Posterior vena cava (tissue), 2 donors: Measurements from ENCODE around the gene SMIM10L2A. TPM values are rescaled to one million over a fixed set of nuclear protein-coding genes. Genes with fewer than 3 reads are reported as not detected.
"Not testable (repeated sequence)": the region's sequence is repeated elsewhere in the genome, so short reads cannot be mapped to it uniquely, and the experiment has no call there.

Source experiments
- DNase-seq: peaks from one replicate; pipeline ENCODE4 v3.0.0-alpha.2; 2020; ENCODE audit warnings: low spot score
- intact Hi-C, 2 donors: fragments of 100-400 bp; cut with DNase I; formaldehyde crosslinking; loops; one replicate each; pipeline versions ENCODE4 v1.14.1 to v1.14.2; 2022 to 2023
- total RNA-seq, 2 donors: library from RNA; stranded (reverse); fragmentation: NEBNext Ultra II Directional; extraction: Animal tissue kit (Norgen Biotek cat#: 25700); gene quantifications; one replicate each; pipeline ENCODE4 v1.2.1, GENCODE V29; 2021
- donor health status: DM: yes; HTN: yes; CAD: no.
- donor health status: DM: yes; HTN: yes; CAD: no.

Gene SMIM10L2A
- total RNA-seq, 2 donors from 2014 or later: 0.33 to 0.42 TPM

GRCh38 chrX:135437867-135438733, 16.4 kb downstream of the SMIM10L2A start:
- DNase-seq: peak; percentile 74
- intact Hi-C loops: no loop called here

GRCh38 chrX:135438734-135439043, 16.9 kb downstream of the SMIM10L2A start:
- intact Hi-C loops: no loop called here
- no peak for DNase-seq

- intact Hi-C loops: no loop called here
- DNase-seq: no peak
These were observed 28.1 kb downstream of the SMIM10L2A start for GRCh38 chrX:135449637-135450550.

GRCh38 chrX:135453381-135453780, 31.6 kb downstream of the SMIM10L2A start:
- intact Hi-C loops: no loop called here
- DNase-seq: no peak

GRCh38 chrX:135454816-135455215, 33.1 kb downstream of the SMIM10L2A start:
- no peak for DNase-seq
- intact Hi-C loops: no loop called here

- DNase-seq, intact Hi-C loops: not testable (repeated sequence)
These were observed 40.0 kb downstream of the SMIM10L2A start for GRCh38 chrX:135461756-135462155.

GRCh38 chrX:135463937-135464336, 42.2 kb downstream of the SMIM10L2A start:
- intact Hi-C loops: no loop called here
- DNase-seq: no peak

GRCh38 chrX:135476378-135476777, 54.6 kb downstream of the SMIM10L2A start:
- intact Hi-C loops: no loop called here
- DNase-seq: no peak

GRCh38 chrX:135477576-135477975, 55.8 kb downstream of the SMIM10L2A start:
- intact Hi-C loops: no loop called here
- DNase-seq: no peak

Other genes starting within 250 kb of the SMIM10L2A start
- gene ETDA, start 169.9 kb upstream of the SMIM10L2A start, total RNA-seq: not detected
- not detected for gene ETDC, start 112.5 kb upstream of the SMIM10L2A start, total RNA-seq
- gene ZNF75D, start 77.8 kb upstream of the SMIM10L2A start, total RNA-seq: 1 to 10 TPM; 7.4 to 7.7 TPM
- gene ZNF449, start 77.1 kb upstream of the SMIM10L2A start, total RNA-seq: 1 to 10 TPM; 7.9 to 9.2 TPM
- 1 to 10 TPM; 8.2 to 9.1 TPM for gene INTS6L, start 98.7 kb downstream of the SMIM10L2A start, total RNA-seq